GM12878 (cell line): ENCODE measurements around the gene ATXN7L1. TPM values are rescaled to one million over a fixed set of nuclear protein-coding genes. Genes with fewer than 3 reads are reported as not detected.

Experiments used
- BMI1 ChIP-seq: fragments of 450-650 bp; IDR thresholded peaks from 2 replicates; pipeline ENCODE4 v1.6.1; 2016; ENCODE audit warnings: mild to moderate bottlenecking, moderate library complexity, borderline replicate concordance
- FOS ChIP-seq: IDR thresholded peaks from 3 replicates; pipeline ENCODE4 v1.6.1; 2011; ENCODE audit warnings: borderline replicate concordance; ENCODE audit not compliant: insufficient read length; ENCODE audit errors: extremely low read depth
- FOXK2 ChIP-seq: fragments of 450-650 bp; IDR thresholded peaks from 2 replicates; pipeline ENCODE4 v1.6.1; 2017; ENCODE audit warnings: mild to moderate bottlenecking, moderate library complexity
- JUND ChIP-seq: IDR thresholded peaks from 2 replicates; pipeline ENCODE4 v1.6.1; 2012; ENCODE audit warnings: low read depth, mild to moderate bottlenecking, low read length, improper control_type of control experiment, moderate library complexity
- LARP7 ChIP-seq: fragments of 450-650 bp; IDR thresholded peaks from 2 replicates; pipeline ENCODE4 v1.6.1; 2017; ENCODE audit warnings: mild to moderate bottlenecking
- POU2F2 ChIP-seq: IDR thresholded peaks from 3 replicates; pipeline ENCODE4 v1.6.1; 2011; ENCODE audit warnings: low read depth, mild to moderate bottlenecking, low read length, borderline replicate concordance
- SP1 ChIP-seq: IDR thresholded peaks from one replicate; pipeline ENCODE4 v1.6.1; 2011; ENCODE audit warnings: low read depth, low read length
- SUZ12 ChIP-seq: fragments of 200-600 bp; sonication (generic); IDR thresholded peaks from one replicate; pipeline ENCODE4 v1.6.1; 2018; ENCODE audit warnings: antibody characterized with exemption, mild to moderate bottlenecking; ENCODE audit not compliant: unreplicated experiment
- TCF7 ChIP-seq: IDR thresholded peaks from 2 replicates; pipeline ENCODE4 v1.6.1; 2014; ENCODE audit warnings: antibody characterized with exemption, borderline replicate concordance
- ZNF24 ChIP-seq: fragments of 450-650 bp; IDR thresholded peaks from 2 replicates; pipeline ENCODE4 v1.6.1; 2017; ENCODE audit warnings: antibody characterized with exemption, mild to moderate bottlenecking
- ZNF274 ChIP-seq: IDR thresholded peaks from one replicate; pipeline ENCODE4 v1.8.0; 2011; ENCODE audit not compliant: insufficient read length, insufficient read depth
- polyA plus RNA-seq, 11 experiments: library from polyadenylated mRNA; depleted of rRNA in 4 of 11; unstranded in 6 of 11; stranded (reverse) in 5 of 11; fragments of >200 nt; fragmentation: Nextera tagmentation in 4 of 11; fragmentation: Illumina TruSeq in 1 of 11; extraction: Ambion mirVana in 4 of 11; extraction: Trizol in 1 of 11; gene quantifications; 1 replicate in 1 of 11; 2 replicates in 10 of 11; pipeline versions ENCODE4 v1.2.1 to v1.2.3, GENCODE V29; 2011 to 2016; ENCODE audit warnings: inconsistent platforms in 2 of 11, missing spikeins in 2 of 11, low read depth in 1 of 11
- total RNA-seq, 4 experiments: library from RNA; depleted of rRNA in 3 of 4; stranded (reverse); fragments of >200 nt in 3 of 4; fragmentation: Illumina TruSeq in 1 of 4; extraction: Trizol in 1 of 4; gene quantifications; 2 replicates each; pipeline versions ENCODE4 v1.2.1 to v1.2.3, GENCODE V29; 2013 to 2021
- TF ChIP-seq, protein P1 (sequence below): fragments of 450-650 bp; IDR thresholded peaks from 2 replicates; pipeline ENCODE4 v1.6.1; 2017; ENCODE audit warnings: low read depth, mild to moderate bottlenecking, moderate library complexity
- TF ChIP-seq, protein P2 (sequence below): fragments of 450-650 bp; conservative IDR thresholded peaks from 2 replicates; pipeline ENCODE4 v1.6.1; 2017; ENCODE audit warnings: mild to moderate bottlenecking, moderate library complexity
- TF ChIP-seq, protein P3 (sequence below): fragments of 450-650 bp; IDR thresholded peaks from 2 replicates; pipeline ENCODE4 v1.6.1; 2016; ENCODE audit warnings: mild to moderate bottlenecking, moderate library complexity, borderline replicate concordance
- TF ChIP-seq, protein P4 (sequence below): fragments of 450-650 bp; IDR thresholded peaks from 2 replicates; pipeline ENCODE4 v1.6.1; 2017; ENCODE audit warnings: mild to moderate bottlenecking, moderate library complexity
- TF ChIP-seq, protein P5 (sequence below): fragments of 450-650 bp; IDR thresholded peaks from 2 replicates; pipeline ENCODE4 v1.6.1; 2014; ENCODE audit warnings: mild to moderate bottlenecking

Gene ATXN7L1
- total and polyA plus RNA-seq, 10 of the 15 experiments (the other 5 are each of a cell fraction or from before 2014, with no cell fraction given) = 0.40 to 2.9 (median 1.2) TPM

DNA sequence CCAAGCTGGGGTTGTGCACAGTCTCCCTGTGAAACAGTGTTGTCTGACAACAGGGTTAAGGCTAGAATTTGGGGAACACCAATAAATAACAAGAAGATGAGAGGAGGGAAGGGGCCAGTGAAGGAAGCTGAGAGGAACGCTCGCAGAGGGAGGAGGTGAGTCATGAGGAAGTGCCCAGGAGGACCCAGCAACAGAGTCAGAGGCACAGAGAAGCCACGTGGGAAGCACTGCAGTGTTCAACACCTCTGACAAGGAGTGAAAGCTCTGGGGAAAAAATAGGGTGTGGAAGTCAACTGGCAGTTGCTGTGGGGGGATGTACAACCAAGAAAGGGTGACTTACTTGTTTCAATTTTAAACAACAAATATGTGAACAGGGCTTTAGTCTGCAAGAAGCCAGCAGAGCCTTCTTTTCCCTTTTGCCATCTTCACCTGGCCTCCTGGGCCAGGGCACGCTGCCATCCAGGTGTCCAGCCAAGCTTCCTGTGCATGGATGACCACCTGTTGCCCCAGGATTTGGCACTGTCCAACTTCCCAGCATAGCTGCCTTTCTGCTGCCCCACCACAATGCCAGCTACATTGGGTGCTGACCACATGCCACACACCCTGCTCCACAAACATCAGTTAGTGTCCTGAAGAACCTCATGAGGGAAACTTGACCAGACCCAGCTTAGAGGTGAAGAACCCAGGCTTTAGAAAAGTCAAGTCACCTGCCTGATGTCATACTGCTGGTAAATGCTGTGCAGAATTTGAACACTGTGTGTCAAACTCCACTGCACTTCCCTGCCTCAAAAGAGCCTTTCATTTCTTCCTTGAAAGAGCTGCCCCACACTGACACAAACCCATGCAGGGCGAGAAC lies 69.6 kb downstream of the ATXN7L1 start (continued):
- TF ChIP-seq, protein P1, sequence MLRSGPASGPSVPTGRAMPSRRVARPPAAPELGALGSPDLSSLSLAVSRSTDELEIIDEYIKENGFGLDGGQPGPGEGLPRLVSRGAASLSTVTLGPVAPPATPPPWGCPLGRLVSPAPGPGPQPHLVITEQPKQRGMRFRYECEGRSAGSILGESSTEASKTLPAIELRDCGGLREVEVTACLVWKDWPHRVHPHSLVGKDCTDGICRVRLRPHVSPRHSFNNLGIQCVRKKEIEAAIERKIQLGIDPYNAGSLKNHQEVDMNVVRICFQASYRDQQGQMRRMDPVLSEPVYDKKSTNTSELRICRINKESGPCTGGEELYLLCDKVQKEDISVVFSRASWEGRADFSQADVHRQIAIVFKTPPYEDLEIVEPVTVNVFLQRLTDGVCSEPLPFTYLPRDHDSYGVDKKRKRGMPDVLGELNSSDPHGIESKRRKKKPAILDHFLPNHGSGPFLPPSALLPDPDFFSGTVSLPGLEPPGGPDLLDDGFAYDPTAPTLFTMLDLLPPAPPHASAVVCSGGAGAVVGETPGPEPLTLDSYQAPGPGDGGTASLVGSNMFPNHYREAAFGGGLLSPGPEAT = peak; percentile 80
- TF ChIP-seq, protein P2, sequence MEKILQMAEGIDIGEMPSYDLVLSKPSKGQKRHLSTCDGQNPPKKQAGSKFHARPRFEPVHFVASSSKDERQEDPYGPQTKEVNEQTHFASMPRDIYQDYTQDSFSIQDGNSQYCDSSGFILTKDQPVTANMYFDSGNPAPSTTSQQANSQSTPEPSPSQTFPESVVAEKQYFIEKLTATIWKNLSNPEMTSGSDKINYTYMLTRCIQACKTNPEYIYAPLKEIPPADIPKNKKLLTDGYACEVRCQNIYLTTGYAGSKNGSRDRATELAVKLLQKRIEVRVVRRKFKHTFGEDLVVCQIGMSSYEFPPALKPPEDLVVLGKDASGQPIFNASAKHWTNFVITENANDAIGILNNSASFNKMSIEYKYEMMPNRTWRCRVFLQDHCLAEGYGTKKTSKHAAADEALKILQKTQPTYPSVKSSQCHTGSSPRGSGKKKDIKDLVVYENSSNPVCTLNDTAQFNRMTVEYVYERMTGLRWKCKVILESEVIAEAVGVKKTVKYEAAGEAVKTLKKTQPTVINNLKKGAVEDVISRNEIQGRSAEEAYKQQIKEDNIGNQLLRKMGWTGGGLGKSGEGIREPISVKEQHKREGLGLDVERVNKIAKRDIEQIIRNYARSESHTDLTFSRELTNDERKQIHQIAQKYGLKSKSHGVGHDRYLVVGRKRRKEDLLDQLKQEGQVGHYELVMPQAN = no peak
- TF ChIP-seq, protein P3, sequence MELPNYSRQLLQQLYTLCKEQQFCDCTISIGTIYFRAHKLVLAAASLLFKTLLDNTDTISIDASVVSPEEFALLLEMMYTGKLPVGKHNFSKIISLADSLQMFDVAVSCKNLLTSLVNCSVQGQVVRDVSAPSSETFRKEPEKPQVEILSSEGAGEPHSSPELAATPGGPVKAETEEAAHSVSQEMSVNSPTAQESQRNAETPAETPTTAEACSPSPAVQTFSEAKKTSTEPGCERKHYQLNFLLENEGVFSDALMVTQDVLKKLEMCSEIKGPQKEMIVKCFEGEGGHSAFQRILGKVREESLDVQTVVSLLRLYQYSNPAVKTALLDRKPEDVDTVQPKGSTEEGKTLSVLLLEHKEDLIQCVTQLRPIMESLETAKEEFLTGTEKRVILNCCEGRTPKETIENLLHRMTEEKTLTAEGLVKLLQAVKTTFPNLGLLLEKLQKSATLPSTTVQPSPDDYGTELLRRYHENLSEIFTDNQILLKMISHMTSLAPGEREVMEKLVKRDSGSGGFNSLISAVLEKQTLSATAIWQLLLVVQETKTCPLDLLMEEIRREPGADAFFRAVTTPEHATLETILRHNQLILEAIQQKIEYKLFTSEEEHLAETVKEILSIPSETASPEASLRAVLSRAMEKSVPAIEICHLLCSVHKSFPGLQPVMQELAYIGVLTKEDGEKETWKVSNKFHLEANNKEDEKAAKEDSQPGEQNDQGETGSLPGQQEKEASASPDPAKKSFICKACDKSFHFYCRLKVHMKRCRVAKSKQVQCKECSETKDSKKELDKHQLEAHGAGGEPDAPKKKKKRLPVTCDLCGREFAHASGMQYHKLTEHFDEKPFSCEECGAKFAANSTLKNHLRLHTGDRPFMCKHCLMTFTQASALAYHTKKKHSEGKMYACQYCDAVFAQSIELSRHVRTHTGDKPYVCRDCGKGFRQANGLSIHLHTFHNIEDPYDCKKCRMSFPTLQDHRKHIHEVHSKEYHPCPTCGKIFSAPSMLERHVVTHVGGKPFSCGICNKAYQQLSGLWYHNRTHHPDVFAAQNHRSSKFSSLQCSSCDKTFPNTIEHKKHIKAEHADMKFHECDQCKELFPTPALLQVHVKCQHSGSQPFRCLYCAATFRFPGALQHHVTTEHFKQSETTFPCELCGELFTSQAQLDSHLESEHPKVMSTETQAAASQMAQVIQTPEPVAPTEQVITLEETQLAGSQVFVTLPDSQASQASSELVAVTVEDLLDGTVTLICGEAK = peak; percentile 35; the same call in 1 of the 2 replicates
- peak; percentile 11; the same call in 1 of the 2 replicates for TF ChIP-seq JUND
- TF ChIP-seq POU2F2 = no peak
- peak; percentile 83 for TF ChIP-seq ZNF24
- TF ChIP-seq ZNF274 = no peak
- TF ChIP-seq BMI1 = no peak
- TF ChIP-seq, protein P4, sequence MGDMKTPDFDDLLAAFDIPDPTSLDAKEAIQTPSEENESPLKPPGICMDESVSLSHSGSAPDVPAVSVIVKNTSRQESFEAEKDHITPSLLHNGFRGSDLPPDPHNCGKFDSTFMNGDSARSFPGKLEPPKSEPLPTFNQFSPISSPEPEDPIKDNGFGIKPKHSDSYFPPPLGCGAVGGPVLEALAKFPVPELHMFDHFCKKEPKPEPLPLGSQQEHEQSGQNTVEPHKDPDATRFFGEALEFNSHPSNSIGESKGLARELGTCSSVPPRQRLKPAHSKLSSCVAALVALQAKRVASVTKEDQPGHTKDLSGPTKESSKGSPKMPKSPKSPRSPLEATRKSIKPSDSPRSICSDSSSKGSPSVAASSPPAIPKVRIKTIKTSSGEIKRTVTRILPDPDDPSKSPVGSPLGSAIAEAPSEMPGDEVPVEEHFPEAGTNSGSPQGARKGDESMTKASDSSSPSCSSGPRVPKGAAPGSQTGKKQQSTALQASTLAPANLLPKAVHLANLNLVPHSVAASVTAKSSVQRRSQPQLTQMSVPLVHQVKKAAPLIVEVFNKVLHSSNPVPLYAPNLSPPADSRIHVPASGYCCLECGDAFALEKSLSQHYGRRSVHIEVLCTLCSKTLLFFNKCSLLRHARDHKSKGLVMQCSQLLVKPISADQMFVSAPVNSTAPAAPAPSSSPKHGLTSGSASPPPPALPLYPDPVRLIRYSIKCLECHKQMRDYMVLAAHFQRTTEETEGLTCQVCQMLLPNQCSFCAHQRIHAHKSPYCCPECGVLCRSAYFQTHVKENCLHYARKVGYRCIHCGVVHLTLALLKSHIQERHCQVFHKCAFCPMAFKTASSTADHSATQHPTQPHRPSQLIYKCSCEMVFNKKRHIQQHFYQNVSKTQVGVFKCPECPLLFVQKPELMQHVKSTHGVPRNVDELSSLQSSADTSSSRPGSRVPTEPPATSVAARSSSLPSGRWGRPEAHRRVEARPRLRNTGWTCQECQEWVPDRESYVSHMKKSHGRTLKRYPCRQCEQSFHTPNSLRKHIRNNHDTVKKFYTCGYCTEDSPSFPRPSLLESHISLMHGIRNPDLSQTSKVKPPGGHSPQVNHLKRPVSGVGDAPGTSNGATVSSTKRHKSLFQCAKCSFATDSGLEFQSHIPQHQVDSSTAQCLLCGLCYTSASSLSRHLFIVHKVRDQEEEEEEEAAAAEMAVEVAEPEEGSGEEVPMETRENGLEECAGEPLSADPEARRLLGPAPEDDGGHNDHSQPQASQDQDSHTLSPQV = no peak
- no peak for TF ChIP-seq TCF7
- no peak for TF ChIP-seq SP1
- no peak for TF ChIP-seq FOS
- TF ChIP-seq, protein P5, sequence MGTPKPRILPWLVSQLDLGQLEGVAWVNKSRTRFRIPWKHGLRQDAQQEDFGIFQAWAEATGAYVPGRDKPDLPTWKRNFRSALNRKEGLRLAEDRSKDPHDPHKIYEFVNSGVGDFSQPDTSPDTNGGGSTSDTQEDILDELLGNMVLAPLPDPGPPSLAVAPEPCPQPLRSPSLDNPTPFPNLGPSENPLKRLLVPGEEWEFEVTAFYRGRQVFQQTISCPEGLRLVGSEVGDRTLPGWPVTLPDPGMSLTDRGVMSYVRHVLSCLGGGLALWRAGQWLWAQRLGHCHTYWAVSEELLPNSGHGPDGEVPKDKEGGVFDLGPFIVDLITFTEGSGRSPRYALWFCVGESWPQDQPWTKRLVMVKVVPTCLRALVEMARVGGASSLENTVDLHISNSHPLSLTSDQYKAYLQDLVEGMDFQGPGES = no peak
- TF ChIP-seq FOXK2 = no peak
- TF ChIP-seq SUZ12 = no peak
- peak; percentile 66; the same call in 1 of the 2 replicates for TF ChIP-seq LARP7
